Smooth muscle cell of the brain vasculature (primary cell): Measurements from ENCODE around the gene ABHD8.

ENCODE experiments used
- DNase-seq: peaks from one replicate; pipeline ENCODE4 v3.0.0-alpha.2; 2012; ENCODE audit warnings: low read depth, low spot score

Gene ABHD8

DNA sequence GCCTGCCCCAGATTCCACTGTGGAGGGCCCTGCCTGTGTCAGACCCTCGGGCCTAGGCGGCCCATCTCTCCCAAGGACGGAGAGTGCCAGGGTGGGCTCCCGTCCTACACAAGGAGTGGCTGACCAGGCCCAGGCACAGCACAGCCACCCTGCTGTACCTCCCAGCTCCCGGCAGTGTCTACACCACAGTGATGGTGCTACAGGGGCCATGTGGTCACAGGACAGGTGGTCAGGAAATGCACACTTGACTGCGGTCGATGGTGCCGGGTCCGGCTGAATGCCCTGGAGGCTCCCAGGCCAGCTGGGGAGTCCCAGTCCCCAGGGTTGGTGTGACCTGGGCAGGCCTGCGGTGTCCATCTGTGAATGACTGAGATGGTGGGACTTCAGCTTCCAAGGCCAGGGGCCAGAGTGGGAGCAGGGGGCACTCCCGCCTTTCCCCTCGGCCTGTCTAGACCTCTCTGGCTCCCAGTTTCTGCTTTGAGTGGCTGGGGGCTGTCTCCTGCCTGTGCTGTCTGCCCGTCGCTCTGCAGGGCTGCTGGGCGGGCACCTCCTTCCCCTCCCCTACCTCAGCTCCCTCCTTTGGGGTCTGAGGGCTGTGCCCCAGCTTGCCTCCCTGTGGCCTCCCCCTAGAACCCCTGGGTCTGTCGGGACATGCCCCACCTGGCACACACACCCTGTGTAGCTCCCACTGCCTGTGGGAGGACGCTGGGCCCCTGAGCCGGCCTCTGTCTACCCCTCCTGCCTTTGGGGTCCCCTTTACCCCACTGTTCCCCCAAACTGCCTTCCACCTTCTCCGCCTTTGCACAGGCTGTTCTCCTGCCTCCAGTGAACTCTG, 18.6 kb upstream of the ABHD8 start:
- no peak for DNase-seq

GRCh38 chr19:17320435-17320834, 17.2 kb upstream of the ABHD8 start:
- no peak for DNase-seq

GRCh38 chr19:17319473-17320238, 16.4 kb upstream of the ABHD8 start:
- no peak for DNase-seq

DNA sequence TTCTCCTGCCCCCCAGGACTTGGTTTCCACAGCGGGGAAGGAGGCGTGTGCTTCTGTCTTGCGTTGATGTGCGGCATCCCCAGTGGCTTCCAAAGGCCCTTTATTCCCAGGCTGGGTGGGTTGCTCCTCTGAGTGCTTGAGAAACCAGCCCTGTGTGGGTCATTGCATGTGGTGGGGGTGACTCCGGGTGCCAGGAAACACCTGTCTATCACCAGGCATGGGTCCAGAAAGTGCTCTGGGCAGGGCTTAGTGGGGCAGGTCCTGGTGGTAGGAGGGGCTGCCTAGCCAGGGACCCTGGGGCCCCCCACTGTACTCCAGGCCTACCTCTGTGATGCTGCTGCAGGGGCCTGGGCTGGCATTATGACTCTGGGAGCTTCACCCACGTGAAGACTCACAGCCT, 15.7 kb upstream of the ABHD8 start:
- no peak for DNase-seq

DNA sequence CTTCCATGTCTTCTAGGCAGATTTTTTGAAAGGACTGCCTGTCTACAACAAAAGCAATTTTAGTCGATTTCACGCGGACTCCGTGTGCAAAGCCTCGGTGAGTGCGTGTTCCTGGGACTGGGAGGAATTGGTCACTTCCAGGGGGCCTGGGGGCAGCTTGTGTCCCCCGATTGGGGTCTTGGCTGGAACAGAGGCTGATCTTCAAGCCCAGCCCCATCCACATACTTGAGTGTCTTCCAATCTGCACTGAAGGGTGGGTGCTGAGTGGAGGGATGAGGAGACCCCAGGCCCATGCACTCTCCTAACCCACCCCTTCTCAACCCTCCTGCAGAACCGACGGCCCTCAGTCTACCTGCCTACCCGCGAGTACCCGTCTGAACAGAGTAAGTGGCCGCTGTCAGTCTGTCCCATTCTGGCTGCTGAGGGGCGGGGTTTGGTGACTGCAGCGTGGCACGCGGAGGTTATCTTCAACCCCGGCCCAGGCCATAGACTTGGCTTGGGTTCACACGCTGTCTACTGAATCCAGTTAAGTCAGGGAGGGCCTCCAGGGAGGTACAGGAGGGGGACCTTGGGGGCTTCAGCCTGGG, 10.9 kb upstream of the ABHD8 start:
- DNase-seq = no peak

GRCh38 chr19:17312189-17313113, 9.2 kb upstream of the ABHD8 start:
- DNase-seq = no peak

DNA sequence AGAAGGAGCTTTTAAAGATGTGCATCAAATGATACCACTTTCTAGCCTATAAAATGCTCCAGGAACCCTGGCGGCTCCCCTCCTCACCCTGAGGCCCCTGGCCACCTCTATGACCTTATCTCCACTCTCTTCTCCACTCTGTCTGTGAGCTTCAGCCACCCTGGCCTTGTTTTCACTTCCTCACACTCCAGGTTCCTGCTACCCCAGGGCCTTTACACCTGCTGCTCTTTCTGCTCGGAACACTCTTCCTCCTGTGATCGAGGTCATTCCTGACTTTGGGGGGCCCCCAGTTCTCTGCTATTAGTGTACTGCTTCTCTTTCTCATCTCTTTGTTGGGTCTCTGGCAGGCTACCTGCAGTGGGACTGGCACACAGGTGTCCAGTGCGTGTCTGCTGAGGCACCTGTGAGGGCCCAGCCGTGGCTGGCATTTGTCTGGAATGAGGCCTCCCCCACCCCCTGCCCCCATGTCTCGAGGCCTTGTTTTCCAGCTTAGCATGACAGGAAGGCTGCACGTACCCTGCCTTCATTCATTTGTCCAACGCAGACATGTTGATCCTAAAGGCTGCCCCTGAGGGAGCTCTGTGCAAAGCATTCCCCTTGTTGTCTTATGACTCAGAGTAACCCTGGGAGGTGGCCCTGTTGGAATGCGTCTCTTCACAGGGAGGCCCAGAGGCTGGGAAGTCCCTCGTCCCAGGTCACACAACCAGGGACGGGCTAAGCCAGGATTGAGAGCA, 8.4 kb upstream of the ABHD8 start:
- DNase-seq = no peak

GRCh38 chr19:17309965-17310461, 6.8 kb upstream of the ABHD8 start:
- no peak for DNase-seq

DNA sequence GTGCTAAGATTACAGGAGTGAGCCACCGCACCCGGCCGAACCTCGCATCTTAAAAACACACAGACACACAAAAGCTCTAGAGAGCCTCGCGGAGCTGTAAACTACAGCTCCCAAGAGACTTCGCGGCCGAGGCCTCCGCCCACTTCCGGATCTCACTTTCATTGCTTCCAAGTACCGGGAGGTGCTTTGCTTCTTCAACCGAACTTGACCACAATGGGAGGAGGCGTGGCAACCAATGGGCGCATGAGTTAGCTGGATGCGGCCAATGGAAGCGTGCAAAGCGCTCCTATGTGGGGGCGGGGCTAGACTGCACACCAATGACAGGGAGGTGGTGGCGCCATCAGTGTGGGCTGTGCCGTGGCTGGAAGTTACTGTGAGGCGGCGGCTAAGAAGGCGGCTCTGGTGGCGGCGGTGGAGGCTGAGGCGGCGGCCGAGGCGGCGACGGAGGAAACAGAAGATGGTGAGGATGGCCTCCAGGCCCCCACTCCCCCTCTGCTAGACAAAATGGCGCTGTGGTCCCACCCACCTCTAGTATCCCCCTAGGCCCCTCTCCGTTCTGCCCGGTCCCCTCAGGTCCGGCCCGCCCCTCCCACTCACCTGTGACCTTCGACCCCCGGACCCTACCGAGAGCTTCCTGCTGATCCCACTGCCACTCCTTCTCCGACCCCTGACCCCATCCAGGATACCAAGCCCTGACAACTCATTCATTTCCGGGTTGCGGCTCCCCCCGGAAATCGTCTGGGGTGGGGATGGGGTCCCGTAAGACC, 6.2 kb upstream of the ABHD8 start, which contains the start of gene DDA1:
TSS of gene DDA1 (plus strand) at position 366 of the 767 bp plus-strand sequence. CDS start at position 458, 92 bp downstream.
- peak; percentile 100 for DNase-seq

GRCh38 chr19:17307876-17308377, 4.7 kb upstream of the ABHD8 start:
- DNase-seq = no peak

DNA sequence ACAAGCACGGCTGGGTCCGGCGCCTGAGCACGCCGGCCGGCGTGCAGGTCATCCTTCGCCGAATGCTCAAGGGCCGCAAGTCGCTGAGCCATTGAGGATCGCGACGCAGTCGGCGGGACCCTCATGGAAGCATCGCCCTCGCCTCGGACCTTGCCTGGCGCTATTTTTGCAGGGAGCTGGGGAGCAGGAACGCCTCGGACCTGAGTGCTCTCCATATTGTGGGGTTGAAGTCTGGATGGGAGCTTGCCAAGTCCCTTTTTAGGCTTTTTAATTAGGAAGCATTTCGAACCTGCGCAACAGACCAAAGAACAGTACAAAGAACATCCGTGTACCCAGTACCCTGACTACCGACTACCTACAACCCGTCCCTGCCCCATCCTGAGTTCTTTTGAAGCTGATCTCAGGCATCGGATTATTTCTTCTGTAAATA, 3.1 kb upstream of the ABHD8 start:
- no peak for DNase-seq

GRCh38 chr19:17305517-17306284, 2.5 kb upstream of the ABHD8 start, which contains the start of gene MRPL34:
Gene MRPL34 (plus strand): TSS chr19:17305872. CDS start chr19:17305893, 21 bp downstream.
- DNase-seq = peak; percentile 97

DNA sequence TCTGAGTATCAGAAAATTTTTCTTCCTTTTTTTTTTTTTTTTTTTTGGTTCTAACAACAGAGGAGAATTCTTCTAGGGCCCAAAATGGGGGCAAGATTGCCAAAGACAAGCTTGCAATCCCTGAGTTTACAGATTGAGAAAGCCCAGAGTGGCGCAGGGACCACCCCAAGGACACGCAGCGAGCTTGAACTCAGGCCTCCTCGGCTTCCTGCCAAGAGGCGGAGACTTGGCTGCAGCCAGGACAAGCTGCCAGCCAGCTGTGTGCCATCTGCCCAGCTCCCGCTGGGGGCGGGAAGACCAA, 1.9 kb upstream of the ABHD8 start:
- DNase-seq = no peak

- no peak for DNase-seq
These were observed 1.4 kb upstream of the ABHD8 start for GRCh38 chr19:17304386-17305215.

GRCh38 chr19:17303940-17304267, 679 bp upstream of the ABHD8 start:
- DNase-seq = no peak

DNA sequence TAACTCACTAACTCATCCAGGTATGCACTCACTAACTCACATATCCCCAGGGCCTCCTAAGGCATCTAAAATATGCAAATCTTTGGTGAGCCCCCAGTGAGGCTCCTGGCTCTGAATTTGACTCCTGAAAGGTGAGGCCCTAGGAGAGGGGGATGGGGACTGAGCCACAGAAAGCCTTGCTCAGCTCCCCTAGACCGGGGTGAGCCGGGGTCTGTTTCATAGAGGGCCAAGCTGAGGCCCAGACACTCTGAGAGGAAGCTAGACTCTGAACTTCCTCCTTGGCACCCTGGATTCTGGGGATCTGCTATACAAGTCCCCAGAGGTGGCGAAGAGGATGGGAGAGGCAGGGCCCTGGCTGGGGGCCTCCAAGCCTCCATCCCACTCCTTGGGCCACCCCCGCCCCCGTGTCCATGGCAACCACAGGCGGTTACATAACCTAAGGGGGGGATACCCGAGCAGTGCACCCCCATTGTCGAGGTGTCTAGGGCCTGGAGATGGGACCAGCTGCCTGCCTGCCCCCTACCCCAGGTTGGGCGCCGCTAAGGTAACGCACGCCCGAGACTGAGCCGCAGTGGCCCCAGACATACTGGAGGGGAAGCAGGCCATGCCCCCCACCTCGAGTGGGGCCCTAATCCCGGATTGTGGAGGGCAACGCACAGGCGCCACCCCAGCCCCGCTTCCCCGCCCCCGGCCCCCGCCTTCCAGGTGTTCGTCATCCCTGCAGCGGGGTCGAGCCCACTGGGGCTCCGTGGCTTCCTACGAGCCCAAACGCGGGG, 646 bp downstream of the ABHD8 start:
- DNase-seq = no peak

- DNase-seq = no peak
These were observed 2.1 kb downstream of the ABHD8 start for GRCh38 chr19:17300992-17301619.
